ENCODE results near the gene KCNJ14. TPM values are rescaled to one million over a fixed set of nuclear protein-coding genes. Genes with fewer than 3 reads are reported as not detected.

The KCNJ14 gene
- total RNA-seq, 1 donor from 2014 or later = 2.0 TPM

DNA sequence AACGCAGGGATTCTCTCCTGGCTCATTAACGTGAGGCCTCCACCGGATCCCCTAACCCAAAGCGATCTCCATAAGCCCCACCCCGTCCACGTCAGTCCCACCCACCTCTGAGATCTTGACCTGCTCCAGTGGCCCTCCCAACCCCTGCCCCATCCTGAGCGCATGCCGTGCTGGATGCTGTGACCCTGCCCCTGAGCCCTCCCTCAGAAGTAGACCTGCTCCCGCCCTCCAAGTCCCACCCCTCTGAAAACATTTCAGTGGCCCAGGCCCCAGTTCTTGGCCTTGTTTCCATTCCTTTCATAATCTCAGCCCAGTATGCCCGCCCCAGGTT lies 36.4 kb downstream of the KCNJ14 start:
- TF ChIP-seq, protein P1, sequence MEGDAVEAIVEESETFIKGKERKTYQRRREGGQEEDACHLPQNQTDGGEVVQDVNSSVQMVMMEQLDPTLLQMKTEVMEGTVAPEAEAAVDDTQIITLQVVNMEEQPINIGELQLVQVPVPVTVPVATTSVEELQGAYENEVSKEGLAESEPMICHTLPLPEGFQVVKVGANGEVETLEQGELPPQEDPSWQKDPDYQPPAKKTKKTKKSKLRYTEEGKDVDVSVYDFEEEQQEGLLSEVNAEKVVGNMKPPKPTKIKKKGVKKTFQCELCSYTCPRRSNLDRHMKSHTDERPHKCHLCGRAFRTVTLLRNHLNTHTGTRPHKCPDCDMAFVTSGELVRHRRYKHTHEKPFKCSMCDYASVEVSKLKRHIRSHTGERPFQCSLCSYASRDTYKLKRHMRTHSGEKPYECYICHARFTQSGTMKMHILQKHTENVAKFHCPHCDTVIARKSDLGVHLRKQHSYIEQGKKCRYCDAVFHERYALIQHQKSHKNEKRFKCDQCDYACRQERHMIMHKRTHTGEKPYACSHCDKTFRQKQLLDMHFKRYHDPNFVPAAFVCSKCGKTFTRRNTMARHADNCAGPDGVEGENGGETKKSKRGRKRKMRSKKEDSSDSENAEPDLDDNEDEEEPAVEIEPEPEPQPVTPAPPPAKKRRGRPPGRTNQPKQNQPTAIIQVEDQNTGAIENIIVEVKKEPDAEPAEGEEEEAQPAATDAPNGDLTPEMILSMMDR (IDR thresholded peaks at IDR 0.05; ENCODE audit: unreplicated experiment) = no peak
- DNase-seq (ENCODE audit: low spot score, unreplicated experiment) = no peak
- Mint-ChIP-seq H3K27ac (peak overlapping the region; percentile 59), H3K9me3 (ENCODE audit: low read depth) (no peaks in the 10 kb centered on the region), H3K27me3 (peaks cover 55% of the 10 kb centered on the region), H3K4me3 (ENCODE audit: low read depth) (peak overlapping the region; percentile 35), H3K36me3 (ENCODE audit: insufficient read depth) (no peaks in the 10 kb centered on the region), H3K4me1 (ENCODE audit: low read depth) (peaks cover 6% of the 10 kb centered on the region)

- peaks cover 9% of the 10 kb centered on the region for H3K4me1 Mint-ChIP-seq (ENCODE audit: low read depth)
Measured at GRCh38 chr19:48492925-48493717, 37.7 kb downstream of the KCNJ14 start.

DNA sequence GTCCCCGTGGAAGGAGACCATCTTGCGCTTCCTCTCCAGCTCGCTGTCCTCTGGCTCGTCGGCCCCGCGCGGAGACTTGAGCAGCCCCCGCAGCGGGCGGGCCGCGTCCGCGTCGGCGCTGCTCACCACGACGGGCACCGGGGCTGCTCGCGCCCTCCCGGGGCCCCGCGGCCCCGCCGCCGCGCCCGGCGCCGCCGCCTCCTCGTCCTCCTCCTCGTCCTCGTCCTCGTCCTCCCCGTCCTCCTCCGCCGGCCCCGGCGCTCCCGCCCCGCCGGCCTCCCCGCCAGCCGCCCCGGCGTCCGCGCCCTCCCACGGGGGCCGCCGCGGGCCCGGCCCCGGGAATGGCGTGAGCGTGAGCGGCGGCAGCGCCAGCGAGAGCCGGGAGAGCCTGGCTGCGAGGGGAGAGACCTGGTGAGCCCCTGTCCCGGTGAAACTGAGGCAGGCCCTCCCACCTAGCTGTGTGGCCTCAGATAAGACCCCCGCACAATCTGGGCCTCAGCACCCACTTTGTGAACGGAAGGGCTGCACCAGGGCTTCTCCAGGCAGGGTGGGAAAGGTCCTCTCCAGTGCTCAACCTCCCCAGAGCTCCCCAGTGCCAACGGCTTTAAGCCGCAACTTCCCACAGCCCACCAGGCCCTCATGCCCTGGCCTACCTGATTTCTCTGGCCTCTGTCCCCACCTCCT lies 38.5 kb downstream of the KCNJ14 start:
- peaks cover 47% of the 10 kb centered on the region for H3K27me3 Mint-ChIP-seq
- H3K27ac Mint-ChIP-seq = no peak overlapping the region
- H3K36me3 Mint-ChIP-seq (ENCODE audit: insufficient read depth) = no peaks in the 10 kb centered on the region
- DNase-seq (ENCODE audit: low spot score, unreplicated experiment) = no peak
- H3K9me3 Mint-ChIP-seq (ENCODE audit: low read depth) = no peaks in the 10 kb centered on the region
- peak overlapping the region; percentile 66 for H3K4me3 Mint-ChIP-seq (ENCODE audit: low read depth)
- TF ChIP-seq, protein P1 (IDR thresholded peaks at IDR 0.05; ENCODE audit: unreplicated experiment) = no peak
- H3K4me1 Mint-ChIP-seq (ENCODE audit: low read depth) = peaks cover 9% of the 10 kb centered on the region

More at GRCh38 chr19:48492925-48493717, 37.7 kb downstream of the KCNJ14 start:
- Mint-ChIP-seq H3K27ac (peak overlapping the region; percentile 85), H3K4me3 (ENCODE audit: low read depth) (peak overlapping the region; percentile 62), H3K9me3 (ENCODE audit: low read depth) (no peaks in the 10 kb centered on the region), H3K27me3 (peaks cover 51% of the 10 kb centered on the region), H3K36me3 (ENCODE audit: insufficient read depth) (no peaks in the 10 kb centered on the region)
- DNase-seq (ENCODE audit: low spot score, unreplicated experiment) = peak; percentile 66
- TF ChIP-seq, protein P1 (IDR thresholded peaks at IDR 0.05; ENCODE audit: unreplicated experiment) = no peak

DNA sequence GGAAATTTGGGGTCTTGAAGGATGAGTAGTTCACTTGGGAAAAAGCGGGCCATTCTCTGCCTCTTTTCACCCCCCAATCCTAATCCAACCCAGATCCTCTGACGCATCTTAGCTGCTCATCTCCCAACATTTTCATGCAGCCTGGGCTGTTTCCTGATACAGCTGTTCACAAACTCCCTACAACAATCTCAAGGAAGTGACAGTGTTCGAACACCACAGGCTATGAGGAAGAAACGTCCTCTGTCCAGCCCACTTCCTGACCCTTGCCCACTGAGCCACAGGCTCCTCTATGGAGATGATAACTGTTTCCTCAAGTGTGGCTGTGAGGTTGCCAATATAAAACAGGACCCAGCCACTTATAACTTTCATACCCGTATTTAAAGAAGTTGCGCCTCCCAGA lies 40.0 kb downstream of the KCNJ14 start:
- Mint-ChIP-seq H3K27ac (no peak overlapping the region), H3K27me3 (peaks cover 42% of the 10 kb centered on the region), H3K4me3 (ENCODE audit: low read depth) (peak overlapping the region; percentile 29), H3K36me3 (ENCODE audit: insufficient read depth) (no peaks in the 10 kb centered on the region), H3K9me3 (ENCODE audit: low read depth) (no peaks in the 10 kb centered on the region), H3K4me1 (ENCODE audit: low read depth) (peaks cover 9% of the 10 kb centered on the region)
- TF ChIP-seq, protein P1 (IDR thresholded peaks at IDR 0.05; ENCODE audit: unreplicated experiment) = no peak
- no peak for DNase-seq (ENCODE audit: low spot score, unreplicated experiment)

DNA sequence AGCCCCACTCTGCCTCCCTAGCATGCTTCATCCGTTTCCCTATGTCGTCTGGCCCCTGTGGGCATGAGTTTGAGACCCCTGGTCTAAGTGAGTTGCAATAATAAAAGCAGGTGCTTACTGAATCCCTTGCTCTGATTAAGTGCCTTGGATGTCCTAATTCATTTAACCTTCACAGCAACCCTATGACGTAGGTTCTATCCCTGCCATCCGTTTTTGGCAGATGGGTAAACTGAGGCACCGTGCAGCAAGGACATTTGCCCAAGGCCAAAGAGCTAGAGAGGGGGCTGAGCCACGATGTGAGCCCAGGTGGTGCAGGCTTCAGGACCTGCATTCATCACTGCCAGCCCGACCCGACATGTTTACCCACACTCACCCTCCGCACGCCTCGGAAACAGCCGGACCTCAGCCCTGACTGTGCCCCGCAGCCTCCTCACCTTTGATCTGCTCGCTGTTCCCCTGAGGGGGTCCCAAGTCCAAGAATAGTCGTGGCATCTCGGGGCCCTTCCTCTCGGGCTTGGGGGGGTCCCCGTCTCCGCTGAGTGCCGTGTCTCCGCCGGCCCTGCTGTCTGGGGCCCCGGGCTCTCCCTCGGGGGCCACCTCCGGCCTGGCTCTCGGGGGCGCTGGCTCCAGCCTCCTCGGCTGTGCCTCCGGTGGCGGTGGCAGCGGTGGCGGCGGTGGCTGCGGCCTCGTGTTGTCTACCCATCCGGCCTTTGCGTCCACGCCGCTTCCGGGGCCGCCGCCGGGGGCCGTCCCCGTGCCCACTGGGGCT lies 41.8 kb downstream of the KCNJ14 start:
- Mint-ChIP-seq H3K4me3 (ENCODE audit: low read depth) (no peak overlapping the region), H3K27ac (peak overlapping the region; percentile 52), H3K4me1 (ENCODE audit: low read depth) (peaks cover 7% of the 10 kb centered on the region), H3K27me3 (peaks cover 31% of the 10 kb centered on the region), H3K9me3 (ENCODE audit: low read depth) (no peaks in the 10 kb centered on the region), H3K36me3 (ENCODE audit: insufficient read depth) (no peaks in the 10 kb centered on the region)
- no peak for DNase-seq (ENCODE audit: low spot score, unreplicated experiment)
- TF ChIP-seq, protein P1 (IDR thresholded peaks at IDR 0.05; ENCODE audit: unreplicated experiment) = no peak

Measured in progenitor cell of endocrine pancreas (in vitro differentiated cells).